GM18909 (cell line): ENCODE measurements around the gene LRP5.

Experiments
- ATAC-seq: cut with Tn5 transposase; IDR thresholded peaks from one replicate; pipeline ENCODE4 v1.9.1; 2021; ENCODE audit warnings: mild to moderate bottlenecking; ENCODE audit not compliant: unreplicated experiment, poor library complexity

The LRP5 gene

GRCh38 chr11:68326334-68327215 is 14.2 kb downstream of the LRP5 start:
- ATAC-seq: no peak

- ATAC-seq: no peak
These were observed 15.4 kb downstream of the LRP5 start for GRCh38 chr11:68327586-68328370.

- ATAC-seq: no peak
These were observed 16.1 kb downstream of the LRP5 start for GRCh38 chr11:68328374-68329091.

- no peak for ATAC-seq
These were observed 17.1 kb downstream of the LRP5 start for GRCh38 chr11:68329536-68329935.

GRCh38 chr11:68329978-68330699 is 17.7 kb downstream of the LRP5 start:
- ATAC-seq: no peak

- no peak for ATAC-seq
These were observed 18.4 kb downstream of the LRP5 start for GRCh38 chr11:68330700-68331337.

- no peak for ATAC-seq
These were observed 19.1 kb downstream of the LRP5 start for GRCh38 chr11:68331338-68331947.

- ATAC-seq: no peak
These were observed 19.8 kb downstream of the LRP5 start for GRCh38 chr11:68332186-68332585.

- no peak for ATAC-seq
These were observed 20.8 kb downstream of the LRP5 start for GRCh38 chr11:68333173-68333572.

- ATAC-seq: no peak
These were observed 22.5 kb downstream of the LRP5 start for GRCh38 chr11:68334923-68335322.

GRCh38 chr11:68335683-68336082 is 23.3 kb downstream of the LRP5 start:
- no peak for ATAC-seq

GRCh38 chr11:68336716-68337115 is 24.3 kb downstream of the LRP5 start:
- no peak for ATAC-seq

GRCh38 chr11:68337399-68337835 is 25.0 kb downstream of the LRP5 start:
- ATAC-seq: no peak

- ATAC-seq: no peak
These were observed 25.8 kb downstream of the LRP5 start for GRCh38 chr11:68338051-68338780.

- no peak for ATAC-seq
These were observed 27.8 kb downstream of the LRP5 start for GRCh38 chr11:68340003-68340767.

GRCh38 chr11:68340784-68341556 is 28.6 kb downstream of the LRP5 start:
- ATAC-seq: no peak
